HG02571 (cell line): ENCODE measurements around the gene NTN3.

Experiments
- ATAC-seq: cut with Tn5 transposase; IDR thresholded peaks from one replicate; pipeline ENCODE4 v1.9.1; 2021; ENCODE audit warnings: mild to moderate bottlenecking, moderate library complexity; ENCODE audit not compliant: unreplicated experiment

Gene NTN3

GRCh38 chr16:2495041-2495440 is 23.9 kb downstream of the NTN3 start:
- ATAC-seq: no peak

- no peak for ATAC-seq
These were observed 25.4 kb downstream of the NTN3 start for GRCh38 chr16:2496223-2497115.

GRCh38 chr16:2497116-2497630 is 26.1 kb downstream of the NTN3 start:
- no peak for ATAC-seq

- ATAC-seq: no peak
These were observed 26.8 kb downstream of the NTN3 start for GRCh38 chr16:2497695-2498484.

GRCh38 chr16:2498531-2499253 is 27.6 kb downstream of the NTN3 start:
- no peak for ATAC-seq

GRCh38 chr16:2499454-2499853 is 28.4 kb downstream of the NTN3 start:
- ATAC-seq: no peak

- ATAC-seq: no peak
These were observed 28.9 kb downstream of the NTN3 start for GRCh38 chr16:2499890-2500429.

GRCh38 chr16:2500430-2500917 is 29.4 kb downstream of the NTN3 start:
- ATAC-seq: no peak

- no peak for ATAC-seq
These were observed 30.0 kb downstream of the NTN3 start for GRCh38 chr16:2500918-2501750.

GRCh38 chr16:2501946-2502895 is 31.1 kb downstream of the NTN3 start:
- no peak for ATAC-seq

GRCh38 chr16:2505695-2506094 is 34.6 kb downstream of the NTN3 start:
- ATAC-seq: no peak

GRCh38 chr16:2507052-2507659 is 36.1 kb downstream of the NTN3 start:
- ATAC-seq: no peak

GRCh38 chr16:2507665-2508064 is 36.6 kb downstream of the NTN3 start:
- no peak for ATAC-seq

- ATAC-seq: no peak
These were observed 37.8 kb downstream of the NTN3 start for GRCh38 chr16:2508722-2509400.

GRCh38 chr16:2511128-2511800 is 40.2 kb downstream of the NTN3 start:
- ATAC-seq: no peak

GRCh38 chr16:2511996-2512734 is 41.1 kb downstream of the NTN3 start:
- no peak for ATAC-seq
